ENCODE results near the gene PRICKLE1. TPM values are rescaled to one million over a fixed set of nuclear protein-coding genes. Genes with fewer than 3 reads are reported as not detected.

PRICKLE1 gene
- polyA plus RNA-seq, 1 donor from 2014 or later, result 20.6 TPM

GRCh38 chr12:42448841-42449240 is 140.7 kb downstream of the PRICKLE1 start:
- H3K27ac ChIP-seq (ENCODE audit: low read length), result no peak overlapping the region
- H4K20me1 ChIP-seq (ENCODE audit: insufficient read depth), result no peaks in the 10 kb centered on the region

GRCh38 chr12:42447371-42447786 is 142.2 kb downstream of the PRICKLE1 start:
- no peak overlapping the region for H2AFZ ChIP-seq (ENCODE audit: low read depth, low read length)
- no peaks in the 10 kb centered on the region for H3K79me2 ChIP-seq (replicated peaks; ENCODE audit: insufficient read depth, low read length)
- no peaks in the 10 kb centered on the region for H3K27me3 ChIP-seq (ENCODE audit: insufficient read depth, low read depth, low read length)
- no peak overlapping the region for H3K4me3 ChIP-seq (ENCODE audit: low read length)
- H4K20me1 ChIP-seq (ENCODE audit: insufficient read depth), result no peaks in the 10 kb centered on the region
- no peak overlapping the region for H3K27ac ChIP-seq (ENCODE audit: low read length)
- TF ChIP-seq SMC3 (conservative IDR thresholded peaks at IDR 0.05; ENCODE audit: poor library complexity) (no peak), EZH2 (IDR thresholded peaks at IDR 0.05; ENCODE audit: borderline replicate concordance, insufficient read depth, low read length, poor library complexity, severe bottlenecking) (no peak), RAD21 (conservative IDR thresholded peaks at IDR 0.05) (no peak)
- H3K9me2 ChIP-seq (ENCODE audit: insufficient read depth, low read length), result no peaks in the 10 kb centered on the region
- H3K36me3 ChIP-seq (ENCODE audit: insufficient read depth, low read length), result peaks cover 22% of the 10 kb centered on the region
- no peak overlapping the region for H3K4me2 ChIP-seq (ENCODE audit: low read length)
- no peaks in the 10 kb centered on the region for H3K9me3 ChIP-seq (ENCODE audit: low read length)
- no peak overlapping the region for H3K9ac ChIP-seq (ENCODE audit: low read length)
- H3F3A ChIP-seq (ENCODE audit: insufficient read depth, low read length, poor library complexity, severe bottlenecking), result no peaks in the 10 kb centered on the region

More at GRCh38 chr12:42448841-42449240, 140.7 kb downstream of the PRICKLE1 start:
- TF ChIP-seq POLR2AphosphoS5 (IDR thresholded peaks at IDR 0.05), result no peak
- TF ChIP-seq MXI1 (conservative IDR thresholded peaks at IDR 0.05; ENCODE audit: poor library complexity, severe bottlenecking), result no peak
- no peak for TF ChIP-seq RAD21 (conservative IDR thresholded peaks at IDR 0.05)
- TF ChIP-seq SMC3 (conservative IDR thresholded peaks at IDR 0.05; ENCODE audit: poor library complexity), result no peak
- TF ChIP-seq CTCF (IDR thresholded peaks at IDR 0.05; ENCODE audit: poor library complexity, severe bottlenecking), result no peak
- TF ChIP-seq EP300 (conservative IDR thresholded peaks at IDR 0.05; ENCODE audit: poor library complexity, severe bottlenecking), result no peak
- no peak for TF ChIP-seq REST (IDR thresholded peaks at IDR 0.05; ENCODE audit: borderline replicate concordance)
- no peak for TF ChIP-seq EZH2 (IDR thresholded peaks at IDR 0.05; ENCODE audit: borderline replicate concordance, insufficient read depth, low read length, poor library complexity, severe bottlenecking)
- no peak for TF ChIP-seq TAF1 (IDR thresholded peaks at IDR 0.05; ENCODE audit: low read depth)
- H3K9me2 ChIP-seq (ENCODE audit: insufficient read depth, low read length), result no peaks in the 10 kb centered on the region
- no peaks in the 10 kb centered on the region for H3K27me3 ChIP-seq (ENCODE audit: insufficient read depth, low read depth, low read length)
- H3K4me2 ChIP-seq (ENCODE audit: low read length), result no peak overlapping the region
- no peaks in the 10 kb centered on the region for H3F3A ChIP-seq (ENCODE audit: insufficient read depth, low read length, poor library complexity, severe bottlenecking)
- H3K9me3 ChIP-seq (ENCODE audit: low read length), result no peaks in the 10 kb centered on the region
- no peaks in the 10 kb centered on the region for H3K79me2 ChIP-seq (replicated peaks; ENCODE audit: insufficient read depth, low read length)
- H2AFZ ChIP-seq (ENCODE audit: low read depth, low read length), result no peak overlapping the region
- no peak overlapping the region for H3K4me3 ChIP-seq (ENCODE audit: low read length)
- H3K9ac ChIP-seq (ENCODE audit: low read length), result no peak overlapping the region
- H3K36me3 ChIP-seq (ENCODE audit: insufficient read depth, low read length), result peaks cover 13% of the 10 kb centered on the region
